Effector memory CD4-positive, alpha-beta T cell (primary cell): ENCODE data around the gene NAGPA.

Experiments
- DNase-seq, 3 donors: peaks; one replicate each; pipeline ENCODE4 v3.0.0-alpha.2; 2020
- H3K27ac ChIP-seq: 2 replicates; pipeline ENCODE4 v1.7.0; 2013; ENCODE audit warnings: mild to moderate bottlenecking, low read length, moderate library complexity; ENCODE audit not compliant: insufficient read depth, poor library complexity, severe bottlenecking
- H3K27me3 ChIP-seq: replicated peaks from 2 replicates; pipeline ENCODE4 v1.7.0; 2013; ENCODE audit warnings: mild to moderate bottlenecking, low read length; ENCODE audit not compliant: insufficient read depth, control insufficient read depth, poor library complexity, severe bottlenecking
- H3K36me3 ChIP-seq: 2 replicates; pipeline ENCODE4 v1.7.0; 2013; ENCODE audit warnings: mild to moderate bottlenecking, low read length, moderate library complexity; ENCODE audit not compliant: control insufficient read depth, insufficient read depth
- H3K4me1 ChIP-seq: 2 replicates; pipeline ENCODE4 v1.7.0; 2013; ENCODE audit warnings: low read length, mild to moderate bottlenecking; ENCODE audit not compliant: control insufficient read depth, insufficient read depth, poor library complexity, severe bottlenecking
- H3K4me3 ChIP-seq: 2 replicates; pipeline ENCODE4 v1.7.0; 2013; ENCODE audit warnings: low read length, low read depth, mild to moderate bottlenecking; ENCODE audit not compliant: insufficient read depth, poor library complexity, severe bottlenecking
- H3K9me3 ChIP-seq: 2 replicates; pipeline ENCODE4 v1.7.0; 2013; ENCODE audit warnings: mild to moderate bottlenecking, low read length, moderate library complexity; ENCODE audit not compliant: control insufficient read depth

The NAGPA gene

DNA sequence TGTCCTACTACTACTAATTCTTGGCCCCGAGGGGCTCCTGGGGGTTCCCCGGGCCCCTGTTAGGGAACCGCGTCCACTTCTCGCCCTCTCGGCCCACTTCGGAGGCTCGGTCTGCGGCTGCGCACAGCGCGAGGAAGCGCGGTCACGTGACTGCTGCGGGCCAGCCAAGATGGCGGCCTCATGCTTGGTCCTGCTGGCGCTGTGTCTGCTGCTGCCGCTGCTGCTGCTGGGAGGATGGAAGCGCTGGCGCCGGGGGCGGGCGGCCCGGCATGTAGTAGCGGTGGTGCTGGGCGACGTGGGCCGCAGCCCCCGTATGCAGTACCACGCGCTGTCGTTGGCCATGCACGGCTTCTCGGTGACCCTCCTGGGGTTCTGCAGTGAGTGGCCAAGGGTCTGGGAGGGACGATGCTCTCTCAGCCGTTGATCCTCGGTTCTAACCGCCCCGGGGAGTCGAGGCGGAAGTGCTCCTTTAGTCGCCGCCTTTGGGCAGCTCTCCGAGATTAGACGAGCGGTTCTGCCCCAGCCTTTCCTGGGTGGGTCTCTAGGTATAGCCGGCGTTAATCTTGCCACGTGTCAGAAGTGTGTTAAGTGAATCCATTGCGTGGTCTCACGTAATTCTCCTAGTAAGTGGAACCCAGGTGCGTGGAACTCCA lies 38.1 kb upstream of the NAGPA start, which contains the start of gene ALG1:
ALG1 (plus strand) TSS at position 163 of the 653 bp plus-strand sequence; CDS start at position 170, 7 bp downstream.
- DNase-seq: peak; percentile 74 to 85 (median 79)
- Histone ChIP-seq H3K9me3 (no peaks in the 10 kb centered on the region), H3K27me3 (no peaks in the 10 kb centered on the region), H3K36me3 (peaks cover 19% of the 10 kb centered on the region), H3K4me3 (peak within 1 kb of the TSS; percentile 76), H3K4me1 (peaks cover 11% of the 10 kb centered on the region), H3K27ac (peak within 1 kb of the TSS; percentile 80)

DNA sequence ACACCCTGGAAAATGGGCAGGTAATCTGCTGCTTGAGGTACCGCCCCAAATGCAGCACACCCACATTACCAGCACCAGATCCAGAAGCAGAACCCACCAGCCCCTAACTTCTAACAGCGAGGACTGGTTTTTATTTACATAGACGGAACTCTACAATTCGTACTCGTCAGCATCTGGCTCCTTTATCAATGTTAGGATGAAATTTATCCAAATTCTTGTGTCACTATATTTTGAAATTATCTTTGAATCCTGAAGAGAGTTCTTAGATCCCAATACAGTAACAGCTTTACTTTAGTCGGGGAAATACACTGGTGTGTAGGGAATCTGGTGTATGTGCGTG lies 37.6 kb upstream of the NAGPA start:
- H3K36me3 ChIP-seq: peaks cover 15% of the 10 kb centered on the region
- H3K4me1 ChIP-seq: peaks cover 11% of the 10 kb centered on the region
- no peak for DNase-seq
- H3K27ac ChIP-seq: peak overlapping the region; percentile 80
- H3K9me3 ChIP-seq: no peaks in the 10 kb centered on the region
- H3K27me3 ChIP-seq: no peaks in the 10 kb centered on the region
- H3K4me3 ChIP-seq: peak overlapping the region; percentile 76

DNA sequence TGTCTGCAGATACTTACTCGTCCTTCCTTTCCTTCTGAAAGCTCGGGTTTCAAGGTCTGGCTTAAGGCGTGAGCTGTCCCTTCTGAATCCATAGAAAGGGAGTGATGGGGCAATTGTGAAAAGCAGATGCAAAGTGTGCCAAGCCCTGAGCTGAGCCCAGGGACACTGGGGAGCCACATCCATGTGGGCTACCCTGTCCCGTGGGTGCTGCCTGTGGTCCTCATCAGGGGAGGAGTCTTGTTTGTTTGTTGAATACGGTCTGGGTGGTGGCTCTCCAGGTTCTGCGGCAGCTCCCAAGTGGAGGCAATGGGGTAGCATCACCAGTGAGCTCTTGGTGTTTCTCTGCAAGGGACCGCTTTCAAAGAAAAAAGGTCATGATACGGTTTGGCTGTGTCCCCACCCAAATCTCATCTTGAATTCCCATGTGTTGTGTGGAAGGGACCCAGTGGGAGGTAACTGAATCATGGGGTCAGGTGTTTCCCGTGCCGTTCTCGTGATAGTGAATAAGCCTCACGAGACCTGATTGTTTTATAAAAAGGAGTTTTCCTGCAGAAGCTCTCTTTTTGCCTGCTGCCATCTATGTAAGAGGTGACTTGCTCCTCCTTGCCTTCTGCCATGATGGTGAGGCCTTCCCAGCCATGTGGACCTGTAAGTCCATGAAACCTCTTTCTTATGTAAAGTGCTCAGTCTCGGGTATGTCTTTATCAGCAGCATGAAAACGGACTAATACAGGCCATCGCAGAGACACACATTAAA lies 36.9 kb upstream of the NAGPA start:
- peaks cover 9% of the 10 kb centered on the region for H3K36me3 ChIP-seq

DNA sequence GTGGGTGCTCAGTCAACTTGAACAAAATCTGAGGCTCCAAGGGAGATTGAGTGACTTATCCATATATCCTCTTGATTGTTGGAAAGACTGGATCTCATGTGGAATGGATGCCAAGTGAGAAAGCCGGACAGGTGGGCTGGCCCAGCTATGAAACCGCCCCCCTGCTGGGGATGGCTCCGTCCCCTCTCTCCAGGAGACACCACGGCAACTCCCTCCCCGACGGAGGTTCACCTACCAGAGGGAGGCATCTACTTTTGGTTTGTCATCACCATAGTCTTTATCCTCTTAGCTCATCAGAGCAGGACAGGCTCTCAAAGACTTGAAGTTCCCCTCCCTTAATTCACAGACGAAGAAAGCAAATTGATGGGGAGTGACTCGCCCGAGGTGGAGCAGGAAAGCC lies 36.1 kb upstream of the NAGPA start:
- H3K36me3 ChIP-seq: peaks cover 2% of the 10 kb centered on the region
- DNase-seq: no peak
- H3K4me1 ChIP-seq: peaks cover 11% of the 10 kb centered on the region
- H3K9me3 ChIP-seq: no peaks in the 10 kb centered on the region
- no peaks in the 10 kb centered on the region for H3K27me3 ChIP-seq
- H3K27ac ChIP-seq: no peak overlapping the region
- no peak overlapping the region for H3K4me3 ChIP-seq

More for the DNA sequence above, 36.9 kb upstream of the NAGPA start:
- H3K4me3 ChIP-seq: no peak overlapping the region
- no peaks in the 10 kb centered on the region for H3K9me3 ChIP-seq
- no peaks in the 10 kb centered on the region for H3K27me3 ChIP-seq
- H3K27ac ChIP-seq: no peak overlapping the region
- H3K4me1 ChIP-seq: peaks cover 11% of the 10 kb centered on the region
- DNase-seq: no peak

DNA sequence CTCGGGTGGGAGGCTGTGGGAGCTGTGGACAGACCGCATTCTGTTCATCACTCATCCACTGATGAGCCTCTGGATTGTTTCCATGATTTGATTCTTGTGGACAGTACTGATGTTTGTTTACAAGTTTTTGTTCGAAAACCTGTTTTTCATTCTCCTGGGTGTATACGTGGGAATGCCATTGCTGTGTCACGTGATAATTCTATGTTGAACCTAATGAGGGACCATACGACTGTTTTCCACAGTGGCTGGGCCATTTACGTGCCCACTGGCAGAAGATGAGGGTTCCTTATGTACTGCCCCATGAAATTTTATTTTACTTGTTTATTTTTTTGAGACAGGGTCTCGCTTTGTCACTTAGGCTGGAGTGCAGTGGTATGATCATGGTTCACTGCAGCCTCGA lies 35.3 kb upstream of the NAGPA start:
- no peaks in the 10 kb centered on the region for H3K36me3 ChIP-seq
- no peaks in the 10 kb centered on the region for H3K27me3 ChIP-seq
- peaks cover 11% of the 10 kb centered on the region for H3K4me1 ChIP-seq
- H3K9me3 ChIP-seq: no peaks in the 10 kb centered on the region
- no peak overlapping the region for H3K4me3 ChIP-seq
- DNase-seq: no peak
- no peak overlapping the region for H3K27ac ChIP-seq

DNA sequence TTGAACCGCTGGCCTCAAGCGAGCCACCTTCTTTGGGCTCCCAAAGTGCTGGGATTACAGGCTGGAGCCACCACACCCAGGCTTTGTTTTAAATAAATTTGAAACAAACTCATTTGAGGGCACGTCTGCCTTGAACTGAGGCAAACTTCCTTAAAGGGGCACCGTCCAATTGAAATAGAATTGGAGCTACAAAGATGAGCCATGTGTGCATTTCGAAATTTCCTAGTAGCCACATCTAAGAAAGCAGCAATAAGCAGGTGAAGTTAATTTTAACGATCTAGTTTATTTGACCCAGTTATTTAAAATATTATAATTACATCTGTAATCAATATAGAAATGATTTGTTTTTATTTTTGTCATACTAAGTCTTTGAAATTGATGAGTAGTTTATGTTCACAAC lies 32.8 kb upstream of the NAGPA start:
- Histone ChIP-seq H3K36me3 (no peaks in the 10 kb centered on the region), H3K27me3 (no peaks in the 10 kb centered on the region)
- no peak for DNase-seq

DNA sequence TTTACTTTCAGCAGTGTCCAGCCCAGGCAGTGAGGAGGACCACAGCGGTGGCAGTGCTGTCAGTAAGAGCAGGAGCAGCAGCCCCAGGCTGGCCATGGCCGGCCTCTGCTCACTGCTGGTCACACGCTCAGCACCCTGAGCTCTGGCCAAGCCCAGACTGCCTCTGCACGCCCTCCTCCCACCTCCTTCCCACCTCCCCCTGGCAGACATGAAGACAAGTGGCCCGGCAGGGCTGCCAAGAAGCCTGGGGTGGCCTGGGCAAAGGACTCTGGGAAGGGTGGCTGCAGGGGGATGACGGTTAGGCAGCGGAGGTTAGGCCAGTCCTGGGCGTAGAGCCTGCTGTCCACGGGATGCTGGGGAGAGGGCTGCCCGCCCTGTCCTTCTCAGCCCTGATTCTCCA lies 32.1 kb upstream of the NAGPA start, which contains the start of gene C16orf89:
C16orf89 (minus strand) TSS at position 144 of the 400 bp plus-strand sequence; CDS start at position 96, 48 bp downstream.
- no peaks in the 10 kb centered on the region for H3K27me3 ChIP-seq
- no peaks in the 10 kb centered on the region for H3K36me3 ChIP-seq
- H3K4me3 ChIP-seq: no peak within 1 kb of the TSS
- H3K4me1 ChIP-seq: no peaks in the 10 kb centered on the region
- H3K9me3 ChIP-seq: no peaks in the 10 kb centered on the region
- DNase-seq: no peak
- H3K27ac ChIP-seq: no peak within 1 kb of the TSS

More for the DNA sequence above, 32.8 kb upstream of the NAGPA start:
- H3K4me1 ChIP-seq: peaks cover 4% of the 10 kb centered on the region
- no peak overlapping the region for H3K27ac ChIP-seq
- H3K4me3 ChIP-seq: no peak overlapping the region
- H3K9me3 ChIP-seq: no peaks in the 10 kb centered on the region

DNA sequence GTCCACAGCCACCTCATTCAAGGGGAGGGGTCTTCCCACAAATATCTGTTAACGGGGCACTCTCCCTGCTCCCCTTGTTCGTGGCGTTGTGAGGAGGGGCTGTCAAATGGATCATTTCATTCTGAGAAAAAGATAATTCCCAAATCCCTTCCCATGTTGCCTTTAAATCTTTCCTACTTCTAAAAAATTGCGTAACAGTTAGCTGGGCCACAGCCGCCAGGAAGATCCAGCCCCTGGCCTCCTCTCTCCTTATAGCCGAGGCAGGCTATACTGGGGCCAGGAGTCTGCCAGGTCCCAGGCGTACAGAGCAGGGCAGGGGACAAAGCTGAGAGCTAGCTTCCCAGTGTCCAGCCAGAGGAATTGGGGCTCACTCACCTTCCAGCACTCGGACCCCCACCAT lies 31.6 kb upstream of the NAGPA start:
- no peaks in the 10 kb centered on the region for H3K9me3 ChIP-seq
- no peaks in the 10 kb centered on the region for H3K36me3 ChIP-seq
- H3K27ac ChIP-seq: no peak overlapping the region
- no peaks in the 10 kb centered on the region for H3K27me3 ChIP-seq
- no peak for DNase-seq
- no peaks in the 10 kb centered on the region for H3K4me1 ChIP-seq
- H3K4me3 ChIP-seq: no peak overlapping the region

DNA sequence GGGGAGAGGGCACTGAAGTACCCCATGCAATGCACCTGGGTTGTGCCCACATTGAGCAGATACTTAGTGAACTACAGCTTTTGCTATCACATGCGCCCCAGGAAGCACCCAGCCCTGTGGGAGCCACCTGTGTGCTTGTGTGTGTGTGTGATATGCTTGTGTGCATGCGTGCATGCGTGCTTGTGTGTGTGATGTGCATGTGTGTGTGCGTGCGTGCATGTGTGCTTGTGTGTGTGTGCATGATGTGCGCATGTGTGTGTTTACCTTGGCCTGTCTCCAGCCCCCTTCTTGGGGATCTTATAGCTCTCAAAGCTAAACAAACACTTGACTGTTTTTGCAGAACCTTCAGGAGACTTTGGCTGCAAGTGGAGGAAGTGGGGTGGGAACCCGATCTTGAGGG lies 31.2 kb upstream of the NAGPA start:
- Histone ChIP-seq H3K4me1 (no peaks in the 10 kb centered on the region), H3K36me3 (no peaks in the 10 kb centered on the region), H3K4me3 (no peak overlapping the region), H3K9me3 (no peaks in the 10 kb centered on the region), H3K27ac (no peak overlapping the region), H3K27me3 (no peaks in the 10 kb centered on the region)
- DNase-seq: no peak
